Measurements from ENCODE around the gene THPO. TPM values are rescaled to one million over a fixed set of nuclear protein-coding genes. Genes with fewer than 3 reads are reported as not detected.

THPO gene
- total RNA-seq, 1 experiment from 2014 or later = not detected

DNA sequence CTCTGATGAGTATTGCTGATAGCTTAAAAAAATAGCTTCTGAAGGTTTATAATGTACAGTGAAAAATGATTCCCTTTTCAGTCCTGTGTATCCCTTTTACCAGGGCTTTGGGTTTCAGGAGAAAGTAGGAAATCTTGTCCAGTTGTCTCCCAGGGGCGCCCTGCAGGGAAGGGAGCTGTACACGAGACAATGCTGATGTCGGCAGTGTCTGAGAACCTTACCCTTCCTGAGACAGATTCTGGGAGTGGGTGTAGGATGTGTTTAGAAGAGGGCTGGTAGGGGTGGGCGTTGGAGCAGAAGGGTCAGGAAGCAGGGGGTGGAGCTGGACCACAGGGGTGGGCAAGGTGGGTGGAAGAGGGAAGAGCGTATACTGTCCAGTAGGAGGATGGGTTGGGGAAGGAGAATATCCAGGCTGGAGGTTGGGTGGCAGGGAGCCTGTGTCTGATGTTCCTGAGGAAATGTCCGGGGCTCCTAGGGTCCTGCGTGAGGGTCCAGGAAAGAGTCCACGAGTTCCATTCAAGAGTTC lies 5.6 kb downstream of the THPO start:
- peaks cover 30% of the 10 kb centered on the region for H3K36me3 Mint-ChIP-seq (ENCODE audit: insufficient read depth, unreplicated experiment)
- no peak overlapping the region for H3K4me3 Mint-ChIP-seq (ENCODE audit: low read depth, unreplicated experiment)
- no peak for DNase-seq
- CTCF ChIA-PET = interaction anchor here (1.2 to 3.6 kb wide), 15 partner anchors 10 to 440 kb away, joined by 3 to 85 read pairs (median 7); partner anchors contain the start of genes EPHB3 and VPS8
- no peak overlapping the region for H3K27ac Mint-ChIP-seq (ENCODE audit: unreplicated experiment)
- H3K27me3 Mint-ChIP-seq (ENCODE audit: unreplicated experiment) = peaks cover 56% of the 10 kb centered on the region
- intact Hi-C loops (cut with micrococcal nuclease; ENCODE audit: unreplicated experiment) = loop anchor here (5.0 to 10.0 kb wide), 2 partner anchors 142 to 405 kb away; no protein-coding TSS in a partner anchor
- TF ChIP-seq, protein P1, sequence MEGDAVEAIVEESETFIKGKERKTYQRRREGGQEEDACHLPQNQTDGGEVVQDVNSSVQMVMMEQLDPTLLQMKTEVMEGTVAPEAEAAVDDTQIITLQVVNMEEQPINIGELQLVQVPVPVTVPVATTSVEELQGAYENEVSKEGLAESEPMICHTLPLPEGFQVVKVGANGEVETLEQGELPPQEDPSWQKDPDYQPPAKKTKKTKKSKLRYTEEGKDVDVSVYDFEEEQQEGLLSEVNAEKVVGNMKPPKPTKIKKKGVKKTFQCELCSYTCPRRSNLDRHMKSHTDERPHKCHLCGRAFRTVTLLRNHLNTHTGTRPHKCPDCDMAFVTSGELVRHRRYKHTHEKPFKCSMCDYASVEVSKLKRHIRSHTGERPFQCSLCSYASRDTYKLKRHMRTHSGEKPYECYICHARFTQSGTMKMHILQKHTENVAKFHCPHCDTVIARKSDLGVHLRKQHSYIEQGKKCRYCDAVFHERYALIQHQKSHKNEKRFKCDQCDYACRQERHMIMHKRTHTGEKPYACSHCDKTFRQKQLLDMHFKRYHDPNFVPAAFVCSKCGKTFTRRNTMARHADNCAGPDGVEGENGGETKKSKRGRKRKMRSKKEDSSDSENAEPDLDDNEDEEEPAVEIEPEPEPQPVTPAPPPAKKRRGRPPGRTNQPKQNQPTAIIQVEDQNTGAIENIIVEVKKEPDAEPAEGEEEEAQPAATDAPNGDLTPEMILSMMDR (IDR thresholded peaks at IDR 0.05; ENCODE audit: unreplicated experiment) = no peak
- H3K9me3 Mint-ChIP-seq (ENCODE audit: low read depth, unreplicated experiment) = no peaks in the 10 kb centered on the region
- BruUV-seq (replicated peaks) = no TSS peak
- peaks cover 7% of the 10 kb centered on the region for H3K4me1 Mint-ChIP-seq (ENCODE audit: low read depth, unreplicated experiment)

DNA sequence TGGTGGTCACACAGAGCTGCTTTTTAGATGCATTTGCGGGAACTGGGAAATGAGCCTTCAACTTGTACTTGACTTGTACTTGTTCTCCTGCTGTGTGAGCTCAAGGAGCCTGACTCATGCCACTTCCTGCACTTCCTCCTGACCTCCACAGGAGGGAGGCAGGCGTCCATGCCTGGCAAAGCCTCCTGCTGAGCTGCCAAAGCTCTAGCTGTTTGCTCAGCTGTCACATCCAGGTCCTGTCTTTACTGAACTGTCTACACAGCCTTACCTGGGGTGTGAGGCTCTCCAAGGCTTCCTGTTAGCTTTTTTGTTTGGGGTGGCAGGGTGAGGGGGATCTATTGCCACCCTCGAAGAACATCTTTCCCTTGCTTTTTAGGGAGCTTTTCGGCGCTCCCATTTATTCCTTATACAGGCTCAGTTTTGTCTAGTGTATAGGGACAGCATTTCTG lies 6.4 kb downstream of the THPO start:
- TF ChIP-seq, protein P1 (IDR thresholded peaks at IDR 0.05; ENCODE audit: unreplicated experiment) = peak; percentile 99
- Mint-ChIP-seq H3K4me3 (ENCODE audit: low read depth, unreplicated experiment) (no peak overlapping the region), H3K9me3 (ENCODE audit: low read depth, unreplicated experiment) (no peaks in the 10 kb centered on the region), H3K4me1 (ENCODE audit: low read depth, unreplicated experiment) (peaks cover 7% of the 10 kb centered on the region), H3K36me3 (ENCODE audit: insufficient read depth, unreplicated experiment) (peaks cover 37% of the 10 kb centered on the region), H3K27me3 (ENCODE audit: unreplicated experiment) (peaks cover 48% of the 10 kb centered on the region), H3K27ac (ENCODE audit: unreplicated experiment) (peak overlapping the region; percentile 58)
- no TSS peak for BruUV-seq (replicated peaks)
- DNase-seq = peak; percentile 91
- intact Hi-C loops (cut with micrococcal nuclease; ENCODE audit: unreplicated experiment) = loop anchor here (1.0 to 10.0 kb wide), 4 partner anchors 97 to 406 kb away; no protein-coding TSS in a partner anchor
- CTCF ChIA-PET = interaction anchor here (0.6 to 3.6 kb wide), 35 partner anchors 8 to 440 kb away, joined by 3 to 85 read pairs (median 5); partner anchors contain the start of genes EPHB3 and VPS8

DNA sequence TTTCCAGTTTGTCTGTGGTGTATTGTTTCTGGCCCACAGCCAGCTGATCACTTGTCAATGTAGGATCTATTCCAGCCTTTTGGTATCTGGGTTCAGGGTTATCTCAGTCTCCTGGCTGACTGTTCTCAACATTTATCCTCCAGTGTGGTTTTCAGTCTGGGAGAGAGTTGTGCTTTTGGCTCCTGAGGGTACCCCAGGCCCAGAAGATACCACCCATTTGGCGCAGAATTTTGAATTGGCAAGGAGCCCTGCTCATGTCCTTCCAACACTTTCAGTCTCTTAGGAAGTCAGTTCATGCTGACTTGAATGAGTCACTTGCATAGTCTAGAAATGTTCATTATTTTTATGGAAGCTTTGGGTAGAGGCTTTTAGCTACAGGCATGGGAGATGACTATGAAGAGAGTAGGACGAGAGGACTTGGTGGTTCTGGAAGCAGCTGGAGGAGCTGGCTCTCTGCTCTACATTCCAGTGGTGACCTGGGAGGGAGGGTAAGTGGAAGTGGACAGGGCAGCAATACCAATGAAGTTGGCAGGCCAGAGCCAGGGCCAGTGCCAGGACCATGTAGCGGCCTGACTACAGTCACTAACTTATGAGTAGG lies 9.3 kb downstream of the THPO start:
- no TSS peak for BruUV-seq (replicated peaks)
- no peaks in the 10 kb centered on the region for H3K9me3 Mint-ChIP-seq (ENCODE audit: low read depth, unreplicated experiment)
- no peak overlapping the region for H3K27ac Mint-ChIP-seq (ENCODE audit: unreplicated experiment)
- DNase-seq = no peak
- CTCF ChIA-PET = interaction anchor here (0.6 kb wide), 1 partner anchor 49 kb away, joined by 4 read pairs; no protein-coding TSS in a partner anchor
- TF ChIP-seq, protein P1 (IDR thresholded peaks at IDR 0.05; ENCODE audit: unreplicated experiment) = no peak
- peaks cover 66% of the 10 kb centered on the region for H3K36me3 Mint-ChIP-seq (ENCODE audit: insufficient read depth, unreplicated experiment)
- H3K4me3 Mint-ChIP-seq (ENCODE audit: low read depth, unreplicated experiment) = no peak overlapping the region
- H3K4me1 Mint-ChIP-seq (ENCODE audit: low read depth, unreplicated experiment) = peaks cover 20% of the 10 kb centered on the region
- intact Hi-C loops (cut with micrococcal nuclease; ENCODE audit: unreplicated experiment) = no loop called here
- peaks cover 19% of the 10 kb centered on the region for H3K27me3 Mint-ChIP-seq (ENCODE audit: unreplicated experiment)

DNA sequence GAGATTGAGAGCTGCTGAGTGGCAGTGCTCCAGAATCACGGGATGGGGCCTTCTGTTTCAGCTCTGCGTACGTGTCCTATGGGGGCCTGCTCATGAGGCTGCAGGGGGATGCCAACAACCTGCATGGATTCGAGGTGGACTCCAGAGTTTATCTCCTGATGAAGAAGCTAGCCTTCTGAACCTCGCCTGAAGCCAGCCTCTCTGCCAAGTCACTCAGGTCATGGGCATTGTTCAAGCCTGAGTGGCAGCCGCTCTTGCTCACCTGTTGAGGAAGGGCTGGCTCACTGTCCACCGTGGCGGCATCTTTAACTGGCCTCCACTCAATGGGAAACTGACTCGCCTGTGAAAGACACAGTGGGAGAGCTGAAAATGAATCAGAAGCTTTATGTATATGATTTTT lies 9.9 kb downstream of the THPO start:
- Mint-ChIP-seq H3K36me3 (ENCODE audit: insufficient read depth, unreplicated experiment) (peaks cover 72% of the 10 kb centered on the region), H3K9me3 (ENCODE audit: low read depth, unreplicated experiment) (no peaks in the 10 kb centered on the region), H3K27me3 (ENCODE audit: unreplicated experiment) (peaks cover 13% of the 10 kb centered on the region), H3K4me3 (ENCODE audit: low read depth, unreplicated experiment) (no peak overlapping the region), H3K4me1 (ENCODE audit: low read depth, unreplicated experiment) (peaks cover 20% of the 10 kb centered on the region), H3K27ac (ENCODE audit: unreplicated experiment) (no peak overlapping the region)
- CTCF ChIA-PET = no interaction called here
- no peak for DNase-seq
- intact Hi-C loops (cut with micrococcal nuclease; ENCODE audit: unreplicated experiment) = no loop called here
- TF ChIP-seq, protein P1 (IDR thresholded peaks at IDR 0.05; ENCODE audit: unreplicated experiment) = no peak
- BruUV-seq (replicated peaks) = no TSS peak

All from Calu3 (cell line).